Hepatocyte (in vitro differentiated cells): ENCODE results near the gene OBSL1.

Experiments
- CTCF ChIP-seq: fragments of 200-600 bp; sonication (generic); IDR thresholded peaks from 2 replicates; pipeline ENCODE4 v1.5.1; 2016; ENCODE audit warnings: antibody characterized with exemption, mild to moderate bottlenecking; ENCODE audit not compliant: poor library complexity
- EZH2 ChIP-seq: fragments of 200-600 bp; sonication (generic); IDR thresholded peaks from 2 replicates; pipeline ENCODE4 v1.6.1; 2016; ENCODE audit warnings: antibody characterized with exemption, mild to moderate bottlenecking, borderline replicate concordance
- EZH2phosphoT487 ChIP-seq: fragments of 200-600 bp; sonication (generic); IDR thresholded peaks from one replicate; pipeline ENCODE4 v1.6.1; 2018; ENCODE audit warnings: antibody characterized with exemption, mild to moderate bottlenecking, low read depth, moderate library complexity; ENCODE audit not compliant: unreplicated experiment, severe bottlenecking

- no peak for TF ChIP-seq CTCF
- TF ChIP-seq EZH2: no peak
- TF ChIP-seq EZH2phosphoT487: no peak
Measured at GRCh38 chr2:219515874-219516629, 55.3 kb downstream of the OBSL1 start.
